ENCODE measurements around the gene VSTM2A.

VSTM2A gene

DNA sequence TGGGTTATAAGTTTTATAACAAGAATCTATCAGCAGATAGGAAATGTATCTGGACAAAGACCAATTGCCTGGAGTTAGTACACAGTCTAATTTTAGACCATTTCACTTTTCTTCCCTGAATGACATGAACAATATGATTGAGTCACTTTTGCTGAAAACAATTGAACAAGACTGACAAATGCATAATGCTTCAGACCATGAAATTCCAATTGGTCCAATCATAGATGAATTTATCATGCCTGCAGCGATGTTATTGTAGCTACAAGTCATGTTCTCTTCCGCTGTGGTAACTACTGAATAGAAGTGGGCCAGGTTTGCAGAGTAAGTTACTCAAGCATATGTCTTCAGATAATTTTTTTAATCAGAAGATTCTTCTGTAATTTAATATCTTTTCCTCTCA lies 73.4 kb downstream of the VSTM2A start:
- DNase-seq (ENCODE audit: low read depth in 2 of 2), result no peak

All from activated CD4-positive, alpha-beta T cell treated with anti-CD3 and anti-CD28 coated beads for 24 hours (primary cell).